Gastroesophageal sphincter (tissue), 3 donors: ENCODE measurements around the gene U2AF2.

Experiments
- CTCF ChIP-seq, 4 experiments: fragments of 200-600 bp in 2 of 4; fragments of 450-650 bp in 2 of 4; sonication (generic) in 1 of 4; IDR thresholded peaks; one replicate each; pipeline ENCODE4 v1.5.1; 2017 to 2019; ENCODE audit warnings: antibody characterized with exemption in 4 of 4, mild to moderate bottlenecking in 2 of 4, moderate library complexity in 2 of 4
- EP300 ChIP-seq: sonication (generic); formaldehyde crosslinking; IDR thresholded peaks from one replicate; pipeline ENCODE4 v1.6.1; 2017; ENCODE audit warnings: antibody characterized with exemption, mild to moderate bottlenecking

GRCh38 chr19:55654323-55654867, 440 bp upstream of the U2AF2 start:
- TF ChIP-seq CTCF (IDR thresholded peaks at IDR 0.05) = no peak
- TF ChIP-seq EP300 = no peak
